Neural cell (in vitro differentiated cells): ENCODE data around the gene PPP1CA. TPM values are rescaled to one million over a fixed set of nuclear protein-coding genes. Genes with fewer than 3 reads are reported as not detected.

Experiments used
- H2AFZ ChIP-seq: fragments of 200-600, 300-800 bp; sonication (generic), shearing (Covaris generic); 2 replicates; pipeline ENCODE4 v1.6.0; 2014; ENCODE audit warnings: low read depth, mild to moderate bottlenecking, antibody characterized with exemption, low read length, moderate library complexity
- H3F3A ChIP-seq: fragments of 200-600 bp; shearing (Covaris generic); 2 replicates; pipeline ENCODE4 v1.6.1; 2016; ENCODE audit warnings: mild to moderate bottlenecking, moderate library complexity, mixed read lengths, antibody characterized with exemption, low read length; ENCODE audit not compliant: insufficient read depth, poor library complexity, severe bottlenecking
- H3K27ac ChIP-seq: fragments of 200-600, 300-800 bp; sonication (generic), shearing (Covaris generic); 2 replicates; pipeline ENCODE4 v1.5.1; 2014; ENCODE audit warnings: mild to moderate bottlenecking, low read length, moderate library complexity
- H3K27me3 ChIP-seq: fragments of 300-800, 200-600 bp; sonication (generic), shearing (Covaris generic); 2 replicates; pipeline ENCODE4 v1.6.0; 2014; ENCODE audit warnings: mild to moderate bottlenecking, low read depth, low read length, moderate library complexity; ENCODE audit not compliant: insufficient read depth
- H3K36me3 ChIP-seq: fragments of 300-800, 200-600 bp; sonication (generic), shearing (Covaris generic); 2 replicates; pipeline ENCODE4 v1.5.1; 2014; ENCODE audit warnings: mild to moderate bottlenecking, antibody characterized with exemption, low read length, moderate library complexity; ENCODE audit not compliant: insufficient read depth
- H3K4me2 ChIP-seq: fragments of 300-800, 200-600 bp; sonication (generic), shearing (Covaris generic); 2 replicates; pipeline ENCODE4 v1.6.0; 2014; ENCODE audit warnings: mild to moderate bottlenecking, low read length
- H3K4me3 ChIP-seq: fragments of 300-800, 200-600 bp; sonication (generic), shearing (Covaris generic); 2 replicates; pipeline ENCODE4 v1.5.1; 2014; ENCODE audit warnings: mild to moderate bottlenecking, low read length, moderate library complexity
- H3K79me2 ChIP-seq: fragments of 200-600 bp; shearing (Covaris generic); replicated peaks from 2 replicates; pipeline ENCODE4 v1.6.0; 2014; ENCODE audit warnings: mild to moderate bottlenecking, low read length, moderate library complexity; ENCODE audit not compliant: insufficient read depth
- H3K9ac ChIP-seq: fragments of 300-800, 200-600 bp; sonication (generic), shearing (Covaris generic); 2 replicates; pipeline ENCODE4 v1.6.1; 2016; ENCODE audit warnings: mild to moderate bottlenecking, low read length, mixed read lengths
- H3K9me2 ChIP-seq: fragments of 200-600 bp; shearing (Covaris generic); 2 replicates; pipeline ENCODE4 v1.6.1; 2016; ENCODE audit warnings: mild to moderate bottlenecking, low read length, mixed read lengths; ENCODE audit not compliant: insufficient read depth
- H3K9me3 ChIP-seq: fragments of 200-600, 300-800 bp; sonication (generic), shearing (Covaris generic); 2 replicates; pipeline ENCODE4 v1.6.1; 2016; ENCODE audit warnings: mild to moderate bottlenecking, mixed run types, low read length, moderate library complexity, mixed read lengths
- H4K20me1 ChIP-seq: fragments of 200-600 bp; shearing (Covaris generic); 2 replicates; pipeline ENCODE4 v1.6.1; 2016; ENCODE audit warnings: mild to moderate bottlenecking, mixed run types; ENCODE audit not compliant: insufficient read depth
- CTCF ChIP-seq: fragments of 450-650 bp; IDR thresholded peaks from 2 replicates; pipeline ENCODE4 v1.5.1; 2014; ENCODE audit warnings: antibody characterized with exemption, mild to moderate bottlenecking, moderate library complexity; ENCODE audit not compliant: poor library complexity, severe bottlenecking
- EP300 ChIP-seq: fragments of 450-650 bp; conservative IDR thresholded peaks from 2 replicates; pipeline ENCODE4 v1.6.1; 2014; ENCODE audit warnings: antibody characterized with exemption, mild to moderate bottlenecking, moderate library complexity; ENCODE audit not compliant: poor library complexity, severe bottlenecking
- EZH2 ChIP-seq: fragments of 200-600, 300-800 bp; shearing (Covaris generic), sonication (generic); IDR thresholded peaks from 2 replicates; pipeline ENCODE4 v1.6.1; 2014; ENCODE audit warnings: antibody characterized with exemption, low read length, borderline replicate concordance, mild to moderate bottlenecking; ENCODE audit not compliant: insufficient read depth, poor library complexity, severe bottlenecking
- MXI1 ChIP-seq: fragments of 450-650 bp; conservative IDR thresholded peaks from 2 replicates; pipeline ENCODE4 v1.6.1; 2014; ENCODE audit warnings: antibody characterized with exemption, mild to moderate bottlenecking; ENCODE audit not compliant: poor library complexity, severe bottlenecking
- POLR2AphosphoS5 ChIP-seq: IDR thresholded peaks from 2 replicates; pipeline ENCODE4 v1.6.1; 2012
- RAD21 ChIP-seq: fragments of 450-650 bp; conservative IDR thresholded peaks from 2 replicates; pipeline ENCODE4 v1.6.1; 2014; ENCODE audit warnings: antibody characterized with exemption, mild to moderate bottlenecking, moderate library complexity
- REST ChIP-seq: IDR thresholded peaks from 2 replicates; pipeline ENCODE4 v1.6.1; 2012; ENCODE audit warnings: borderline replicate concordance
- SMC3 ChIP-seq: fragments of 450-650 bp; conservative IDR thresholded peaks from 2 replicates; pipeline ENCODE4 v1.6.1; 2014; ENCODE audit warnings: antibody characterized with exemption, mild to moderate bottlenecking, moderate library complexity; ENCODE audit not compliant: poor library complexity
- TAF1 ChIP-seq: IDR thresholded peaks from 2 replicates; pipeline ENCODE4 v1.6.1; 2012; ENCODE audit warnings: low read depth
- polyA plus RNA-seq: library from polyadenylated mRNA; depleted of rRNA; stranded (reverse); fragments of >200 nt; gene quantifications from 2 replicates; pipeline ENCODE4 v1.2.3, GENCODE V29; 2014

PPP1CA gene
- polyA plus RNA-seq, 1 donor from 2014 or later, result 106 TPM

- no peak within 1 kb of the TSS for H2AFZ ChIP-seq
- no peak within 1 kb of the TSS for H3K4me3 ChIP-seq
- no peak within 1 kb of the TSS for H3K4me2 ChIP-seq
- no peaks in the 10 kb centered on the region for H4K20me1 ChIP-seq
- no peak within 1 kb of the TSS for H3K9ac ChIP-seq
- H3F3A ChIP-seq, result no peaks in the 10 kb centered on the region
- TF ChIP-seq EP300, result no peak
- no peak for TF ChIP-seq SMC3
- TF ChIP-seq EZH2, result no peak
- TF ChIP-seq TAF1, result no peak
- no peak for TF ChIP-seq RAD21
- no peak for TF ChIP-seq MXI1
- no peak for TF ChIP-seq REST
- no peak for TF ChIP-seq CTCF
- TF ChIP-seq POLR2AphosphoS5, result no peak
- H3K27ac ChIP-seq, result no peak within 1 kb of the TSS
- H3K27me3 ChIP-seq, result no peaks in the 10 kb centered on the region
- no peaks in the 10 kb centered on the region for H3K79me2 ChIP-seq
- no peaks in the 10 kb centered on the region for H3K9me2 ChIP-seq
- no peaks in the 10 kb centered on the region for H3K9me3 ChIP-seq
- no peaks in the 10 kb centered on the region for H3K36me3 ChIP-seq
Measured at GRCh38 chr11:67437082-67437808, 35.6 kb upstream of the PPP1CA start, which contains the start of gene PTPRCAP. PTPRCAP (minus strand) TSS chr11:67437682; CDS start chr11:67437619, 63 bp downstream.

- Histone ChIP-seq H3K79me2 (no peaks in the 10 kb centered on the region), H3K9ac (no peak overlapping the region), H3F3A (no peaks in the 10 kb centered on the region), H3K27ac (no peak overlapping the region), H2AFZ (no peak overlapping the region), H3K4me3 (no peak overlapping the region), H4K20me1 (no peaks in the 10 kb centered on the region), H3K9me3 (no peaks in the 10 kb centered on the region), H3K4me2 (no peak overlapping the region), H3K9me2 (no peaks in the 10 kb centered on the region), H3K36me3 (no peaks in the 10 kb centered on the region), H3K27me3 (no peaks in the 10 kb centered on the region)
- no peak for TF ChIP-seq CTCF
- TF ChIP-seq REST, result no peak
- TF ChIP-seq EP300, result no peak
- TF ChIP-seq SMC3, result no peak
- no peak for TF ChIP-seq TAF1
- no peak for TF ChIP-seq POLR2AphosphoS5
- no peak for TF ChIP-seq EZH2
- no peak for TF ChIP-seq MXI1
- no peak for TF ChIP-seq RAD21
Measured at GRCh38 chr11:67436459-67437081, 34.9 kb upstream of the PPP1CA start.
